B cell (primary cell): ENCODE data around the gene GPC5. TPM values are rescaled to one million over a fixed set of nuclear protein-coding genes. Genes with fewer than 3 reads are reported as not detected.

Source experiments
- ATAC-seq: fragments of 200-7000 bp; cut with Tn5 transposase; one replicate; pipeline ENCODE4 v1.10.0; 2021; ENCODE audit warnings: low read depth, mild to moderate bottlenecking, moderate number of reproducible peaks, moderate library complexity
- CTCF ChIA-PET: fragments of 350-600 bp; sonication (Branson Sonifier 250); formaldehyde crosslinking; loops from one replicate; lab custom pipeline; 2021; ENCODE audit warnings: antibody characterized with exemption, inconsistent platforms; lab: Charles Lee
- POLR2A ChIA-PET: fragments of 350-600 bp; sonication (Branson Sonifier 250); formaldehyde crosslinking; loops from one replicate; lab custom pipeline; 2021; ENCODE audit warnings: antibody characterized with exemption; lab: Charles Lee
- DNase-seq: peaks from one replicate; pipeline ENCODE4 v3.0.0; 2013
- H2AFZ ChIP-seq: 2 replicates; pipeline ENCODE4 v1.6.1; 2012; ENCODE audit warnings: mild to moderate bottlenecking, low read depth, low read length; ENCODE audit not compliant: insufficient read depth, poor library complexity, severe bottlenecking
- H3K27ac ChIP-seq, 2 donors: 1 replicate in 1 of 2; 2 replicates in 1 of 2; pipeline ENCODE4 v1.5.1; 2012 to 2013; ENCODE audit warnings: low read length in 2 of 2, mild to moderate bottlenecking in 2 of 2, moderate library complexity in 1 of 2
- H3K27me3 ChIP-seq, 4 experiments: fragments of 200-600 bp in 1 of 4; sonication (generic) in 1 of 4; replicated peaks in 1 of 4; 1 replicate in 2 of 4; 2 replicates in 2 of 4; pipeline versions ENCODE4 v1.6.1 to v1.7.0; 2013 to 2016; ENCODE audit warnings: low read length in 3 of 4, mild to moderate bottlenecking in 2 of 4, mixed read lengths in 1 of 4, moderate library complexity in 1 of 4; ENCODE audit not compliant: insufficient read depth in 4 of 4, control insufficient read depth in 3 of 4; ENCODE audit errors: control extremely low read depth in 1 of 4
- H3K36me3 ChIP-seq, 2 experiments: replicated peaks in 1 of 2; 1 replicate in 1 of 2; 2 replicates in 1 of 2; pipeline versions ENCODE4 v1.6.1 to v1.7.1; 2013; ENCODE audit warnings: low read length in 1 of 2; ENCODE audit not compliant: insufficient read depth in 2 of 2, control insufficient read depth in 1 of 2; ENCODE audit errors: control extremely low read depth in 1 of 2, extremely low read depth in 1 of 2
- H3K4me1 ChIP-seq, 2 donors: fragments of 200-600 bp in 1 of 2; sonication (generic) in 1 of 2; 1 replicate in 1 of 2; 2 replicates in 1 of 2; pipeline versions ENCODE4 v1.5.1 to v1.6.1; 2013 to 2017; ENCODE audit warnings: low read length in 2 of 2; ENCODE audit not compliant: control insufficient read depth in 2 of 2, insufficient read depth in 2 of 2
- H3K4me2 ChIP-seq: replicated peaks from 2 replicates; pipeline ENCODE3; 2012; ENCODE audit warnings: mild to moderate bottlenecking, low read depth, low read length; ENCODE audit not compliant: poor library complexity, severe bottlenecking
- H3K4me3 ChIP-seq, 5 experiments: fragments of 200-600 bp in 1 of 5; sonication (generic) in 1 of 5; 1 replicate in 3 of 5; 2 replicates in 2 of 5; pipeline versions ENCODE4 v1.5.1 to v1.7.0; 2011 to 2016; ENCODE audit warnings: low read length in 4 of 5, mild to moderate bottlenecking in 4 of 5, low read depth in 2 of 5, control low read depth in 1 of 5, moderate library complexity in 1 of 5; ENCODE audit not compliant: insufficient read depth in 1 of 5; ENCODE audit errors: control extremely low read depth in 1 of 5, extremely low read depth in 1 of 5
- H3K79me2 ChIP-seq: fragments of 200-600 bp; sonication (generic); one replicate; pipeline ENCODE4 v1.6.0; 2016; ENCODE audit warnings: low read length; ENCODE audit not compliant: control insufficient read depth, insufficient read depth
- H3K9ac ChIP-seq: fragments of 200-600 bp; sonication (generic); 2 replicates; pipeline ENCODE4 v1.6.1; 2017; ENCODE audit warnings: mild to moderate bottlenecking, low read length, moderate library complexity
- H3K9me3 ChIP-seq, 3 donors: one replicate each; pipeline versions ENCODE4 v1.6.1 to v1.7.1; 2013; ENCODE audit warnings: low read length in 2 of 3; ENCODE audit not compliant: control insufficient read depth in 2 of 3, insufficient read depth in 1 of 3; ENCODE audit errors: control extremely low read depth in 1 of 3
- H4K20me1 ChIP-seq: 2 replicates; pipeline ENCODE4 v1.6.0; 2012; ENCODE audit warnings: mild to moderate bottlenecking, low read length; ENCODE audit not compliant: insufficient read depth, control insufficient read depth, poor library complexity, severe bottlenecking
- H3K27ac Mint-ChIP-seq: one replicate; pipeline ENCODE4 v1.8.0; 2021; ENCODE audit warnings: mixed read lengths
- H3K27me3 Mint-ChIP-seq: one replicate; pipeline ENCODE4 v1.8.0; 2021; ENCODE audit warnings: mixed read lengths
- H3K4me1 Mint-ChIP-seq: one replicate; pipeline ENCODE4 v1.8.0; 2021; ENCODE audit warnings: mixed read lengths
- H3K4me3 Mint-ChIP-seq: one replicate; pipeline ENCODE4 v1.8.0; 2021; ENCODE audit warnings: mixed read lengths
- H3K9me3 Mint-ChIP-seq: one replicate; pipeline ENCODE4 v1.8.0; 2022; ENCODE audit warnings: mixed read lengths; ENCODE audit not compliant: insufficient read depth
- CTCF ChIP-seq: fragments of 200-600 bp; IDR thresholded peaks from one replicate; pipeline ENCODE4 v1.8.0; 2022; ENCODE audit warnings: antibody characterized with exemption, mild to moderate bottlenecking
- EZH2 ChIP-seq: IDR thresholded peaks from 2 replicates; pipeline ENCODE4 v1.6.1; 2012; ENCODE audit warnings: borderline replicate concordance, low read depth, mild to moderate bottlenecking, moderate library complexity, low read length; ENCODE audit not compliant: insufficient read depth, poor library complexity, severe bottlenecking
- WGBS: methylation state at CpG from one replicate; pipeline ENCODE4 v1.1.5; 2013; ENCODE audit warnings: missing lambda C conversion rate; ENCODE audit not compliant: insufficient coverage; 5-methylcytosine and 5-hydroxymethylcytosine counted together
- intact Hi-C: fragments of 100-400 bp; cut with micrococcal nuclease; formaldehyde crosslinking; loops from one replicate; pipeline ENCODE4 v1.10.0; 2022
- polyA plus RNA-seq: library from polyadenylated mRNA; depleted of rRNA; stranded (reverse); fragments of >200 nt; gene quantifications from 2 replicates; pipeline ENCODE4 v1.2.3, GENCODE V29; 2012
- total RNA-seq, 2 donors: library from RNA; stranded (reverse); fragments of 120-200 nt in 1 of 2; gene quantifications; 1 replicate in 1 of 2; 2 replicates in 1 of 2; pipeline versions ENCODE4 v1.2.3 to v1.2.4, GENCODE V29; 2013 to 2022

GPC5 gene
- total and polyA plus RNA-seq, 2 donors (not counting 1 experiment from before 2014, with no cell fraction given), result 0.15 to 0.30 TPM

GRCh38 chr13:92827503-92827902 is 1429.1 kb downstream of the GPC5 start:
- Histone ChIP-seq H2AFZ (no peak overlapping the region), H3K36me3 (no peaks in the 10 kb centered on the region), H4K20me1 (no peaks in the 10 kb centered on the region), H3K4me2 (no peak overlapping the region), H3K79me2 (no peaks in the 10 kb centered on the region), H3K27ac (no peak overlapping the region), H3K9ac (no peak overlapping the region), H3K4me1 (no peaks in the 10 kb centered on the region), H3K4me3 (no peak overlapping the region), H3K9me3 (no peaks in the 10 kb centered on the region), H3K27me3 (no peaks in the 10 kb centered on the region)
- ChIA-PET POLR2A (no interaction called here), CTCF (no interaction called here)
- H3K27me3 Mint-ChIP-seq, result no peaks in the 10 kb centered on the region
- no peak overlapping the region for H3K27ac Mint-ChIP-seq
- no peaks in the 10 kb centered on the region for H3K4me1 Mint-ChIP-seq
- 83% methylated on average over 3 of the region's 4 CpGs for WGBS
- peaks cover 8% of the 10 kb centered on the region for H3K9me3 Mint-ChIP-seq
- intact Hi-C loops, result no loop called here
- H3K4me3 Mint-ChIP-seq, result no peak overlapping the region
- ATAC-seq (no peak), DNase-seq (no peak)
- TF ChIP-seq CTCF (no peak), EZH2 (no peak)

- no peaks in the 10 kb centered on the region for H3K4me1 ChIP-seq
- Mint-ChIP-seq H3K9me3 (peaks cover 8% of the 10 kb centered on the region), H3K27me3 (no peaks in the 10 kb centered on the region), H3K4me3 (no peak overlapping the region), H3K4me1 (no peaks in the 10 kb centered on the region), H3K27ac (no peak overlapping the region)
- ATAC-seq (no peak), DNase-seq (no peak)
- H3K36me3 ChIP-seq, result no peaks in the 10 kb centered on the region
- POLR2A ChIA-PET, result no interaction called here
- H2AFZ ChIP-seq, result no peak overlapping the region
- no peaks in the 10 kb centered on the region for H3K79me2 ChIP-seq
- CTCF ChIA-PET, result no interaction called here
- TF ChIP-seq CTCF (no peak), EZH2 (no peak)
- H3K27me3 ChIP-seq, result no peaks in the 10 kb centered on the region
- H3K9me3 ChIP-seq, result no peaks in the 10 kb centered on the region
- no peak overlapping the region for H3K4me2 ChIP-seq
- no peak overlapping the region for H3K27ac ChIP-seq
- no CpG with 5 or more reads among the region's 3 CpGs for WGBS
- H4K20me1 ChIP-seq, result no peaks in the 10 kb centered on the region
- no peak overlapping the region for H3K4me3 ChIP-seq
- H3K9ac ChIP-seq, result no peak overlapping the region
- intact Hi-C loops, result no loop called here
These were observed 1431.5 kb downstream of the GPC5 start for GRCh38 chr13:92829930-92830329.
